Ovary (tissue), 3 donors: ENCODE data around the gene RHPN2.

Source experiments
- POLR2A ChIP-seq: fragments of 450-650 bp; IDR thresholded peaks from one replicate; pipeline ENCODE4 v1.6.1; 2017; ENCODE audit warnings: antibody characterized with exemption, mild to moderate bottlenecking, moderate library complexity
- TF ChIP-seq, protein P1 (sequence below), 3 donors: fragments of 450-650 bp in 2 of 3; fragments of 200-600 bp in 1 of 3; IDR thresholded peaks; one replicate each; pipeline versions ENCODE4 v1.5.1 to v1.8.0; 2016 to 2022; ENCODE audit warnings: antibody characterized with exemption in 3 of 3, mild to moderate bottlenecking in 1 of 3
- donor health status: DM: no; HTN: no; CAD: no.

DNA sequence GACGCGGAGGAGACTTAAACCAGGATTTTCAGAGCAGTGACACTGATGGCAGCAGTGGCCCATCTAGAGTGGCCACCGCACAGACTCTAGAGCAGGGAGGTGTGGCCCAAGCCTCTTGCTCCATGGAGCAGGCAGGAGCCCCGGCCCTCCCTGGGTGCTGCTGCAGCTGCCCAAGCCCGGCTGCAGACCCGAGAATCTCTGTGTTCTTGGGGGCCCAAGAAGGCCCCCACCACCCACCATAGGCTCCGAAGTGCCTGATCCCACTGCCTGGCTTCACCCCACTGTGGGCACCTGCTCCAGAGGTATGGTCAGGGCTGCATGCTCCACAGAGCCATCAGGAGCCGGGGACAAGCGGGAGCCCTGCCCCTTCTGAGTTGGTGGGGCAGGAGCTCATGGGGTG lies 129.1 kb downstream of the RHPN2 start:
- TF ChIP-seq, protein P1, sequence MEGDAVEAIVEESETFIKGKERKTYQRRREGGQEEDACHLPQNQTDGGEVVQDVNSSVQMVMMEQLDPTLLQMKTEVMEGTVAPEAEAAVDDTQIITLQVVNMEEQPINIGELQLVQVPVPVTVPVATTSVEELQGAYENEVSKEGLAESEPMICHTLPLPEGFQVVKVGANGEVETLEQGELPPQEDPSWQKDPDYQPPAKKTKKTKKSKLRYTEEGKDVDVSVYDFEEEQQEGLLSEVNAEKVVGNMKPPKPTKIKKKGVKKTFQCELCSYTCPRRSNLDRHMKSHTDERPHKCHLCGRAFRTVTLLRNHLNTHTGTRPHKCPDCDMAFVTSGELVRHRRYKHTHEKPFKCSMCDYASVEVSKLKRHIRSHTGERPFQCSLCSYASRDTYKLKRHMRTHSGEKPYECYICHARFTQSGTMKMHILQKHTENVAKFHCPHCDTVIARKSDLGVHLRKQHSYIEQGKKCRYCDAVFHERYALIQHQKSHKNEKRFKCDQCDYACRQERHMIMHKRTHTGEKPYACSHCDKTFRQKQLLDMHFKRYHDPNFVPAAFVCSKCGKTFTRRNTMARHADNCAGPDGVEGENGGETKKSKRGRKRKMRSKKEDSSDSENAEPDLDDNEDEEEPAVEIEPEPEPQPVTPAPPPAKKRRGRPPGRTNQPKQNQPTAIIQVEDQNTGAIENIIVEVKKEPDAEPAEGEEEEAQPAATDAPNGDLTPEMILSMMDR (IDR thresholded peaks at IDR 0.05): no peak
- no peak for TF ChIP-seq POLR2A
